ENCODE results near the gene ENTPD6.

DNA sequence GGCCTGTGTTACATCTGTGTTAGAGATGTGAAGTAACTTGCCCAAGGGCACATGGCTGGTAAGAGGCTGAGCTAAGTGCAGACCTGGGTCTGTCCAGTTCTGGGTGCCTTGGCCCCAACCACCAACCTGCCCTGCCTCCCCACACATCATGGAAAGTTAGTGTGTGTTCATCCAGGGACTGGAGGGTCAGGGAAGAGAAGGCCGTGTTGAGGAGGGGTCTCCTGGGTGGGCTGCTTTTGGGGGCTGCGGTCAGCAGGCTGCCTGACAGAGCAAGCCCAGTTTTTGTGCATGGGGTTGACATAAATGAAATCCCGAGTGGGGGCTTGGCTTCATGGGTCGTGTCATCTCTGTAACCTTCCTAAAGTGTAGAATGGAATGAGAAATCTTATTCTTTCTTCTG lies 63.3 kb downstream of the ENTPD6 start:
- TF ChIP-seq, protein P1, sequence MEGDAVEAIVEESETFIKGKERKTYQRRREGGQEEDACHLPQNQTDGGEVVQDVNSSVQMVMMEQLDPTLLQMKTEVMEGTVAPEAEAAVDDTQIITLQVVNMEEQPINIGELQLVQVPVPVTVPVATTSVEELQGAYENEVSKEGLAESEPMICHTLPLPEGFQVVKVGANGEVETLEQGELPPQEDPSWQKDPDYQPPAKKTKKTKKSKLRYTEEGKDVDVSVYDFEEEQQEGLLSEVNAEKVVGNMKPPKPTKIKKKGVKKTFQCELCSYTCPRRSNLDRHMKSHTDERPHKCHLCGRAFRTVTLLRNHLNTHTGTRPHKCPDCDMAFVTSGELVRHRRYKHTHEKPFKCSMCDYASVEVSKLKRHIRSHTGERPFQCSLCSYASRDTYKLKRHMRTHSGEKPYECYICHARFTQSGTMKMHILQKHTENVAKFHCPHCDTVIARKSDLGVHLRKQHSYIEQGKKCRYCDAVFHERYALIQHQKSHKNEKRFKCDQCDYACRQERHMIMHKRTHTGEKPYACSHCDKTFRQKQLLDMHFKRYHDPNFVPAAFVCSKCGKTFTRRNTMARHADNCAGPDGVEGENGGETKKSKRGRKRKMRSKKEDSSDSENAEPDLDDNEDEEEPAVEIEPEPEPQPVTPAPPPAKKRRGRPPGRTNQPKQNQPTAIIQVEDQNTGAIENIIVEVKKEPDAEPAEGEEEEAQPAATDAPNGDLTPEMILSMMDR (IDR thresholded peaks at IDR 0.05) = no peak
- no peak for TF ChIP-seq POLR2A (IDR thresholded peaks at IDR 0.05)

Data from esophagus squamous epithelium (tissue), 4 donors.